BJ (cell line): ENCODE results near the gene OXNAD1. TPM values are rescaled to one million over a fixed set of nuclear protein-coding genes. Genes with fewer than 3 reads are reported as not detected.

ENCODE experiments used
- CTCF ChIA-PET: fragments of 350-600 bp; formaldehyde crosslinking; extraction: SDS; loops from one replicate; lab custom pipeline; 2021; ENCODE audit warnings: antibody characterized with exemption, inconsistent platforms; lab: Yijun Ruan, JAX
- POLR2A ChIA-PET: fragments of 300-600 bp; sonication (Branson Sonifier 250); formaldehyde crosslinking; extraction: SDS; loops from one replicate; lab custom pipeline; 2021; ENCODE audit warnings: antibody characterized with exemption; lab: Charles Lee
- DNase-seq: peaks from one replicate; pipeline ENCODE4 v3.0.0-alpha.2; 2011; ENCODE audit warnings: low read depth
- H3K27me3 ChIP-seq: 2 replicates; pipeline ENCODE4 v1.6.0; 2011; ENCODE audit warnings: low read length; ENCODE audit not compliant: control insufficient read depth, insufficient read depth
- H3K36me3 ChIP-seq: 2 replicates; pipeline ENCODE4 v1.5.1; 2011; ENCODE audit warnings: low read length; ENCODE audit not compliant: control insufficient read depth, insufficient read depth
- H3K4me3 ChIP-seq: 2 replicates; pipeline ENCODE4 v1.5.1; 2011; ENCODE audit warnings: low read depth, mild to moderate bottlenecking, control low read depth, low read length
- CTCF ChIP-seq: IDR thresholded peaks from 2 replicates; pipeline ENCODE4 v1.5.1; 2011; ENCODE audit warnings: low read depth, mild to moderate bottlenecking, control low read depth, inconsistent platforms, low read length, moderate library complexity; ENCODE audit not compliant: insufficient read depth
- polyA plus RNA-seq: library from polyadenylated mRNA; depleted of rRNA; stranded (reverse); fragments of >200 nt; gene quantifications from 2 replicates; pipeline ENCODE4 v1.2.3, GENCODE V29; 2011

The OXNAD1 gene
- polyA plus RNA-seq, 1 experiment: 8.9 TPM

GRCh38 chr3:16280671-16281070 lies 15.7 kb downstream of the OXNAD1 start:
- Histone ChIP-seq H3K36me3 (0 out of 2 replicates have a peak, but pooled peaks cover 1% of the 10 kb centered on the region), H3K27me3 (no peaks in the 10 kb centered on the region), H3K4me3 (no peak overlapping the region)
- CTCF ChIA-PET: interaction anchor here (0.6 to 2.6 kb wide), 3 partner anchors 10 to 271 kb away, joined by 3 to 10 read pairs (median 4); no protein-coding TSS in a partner anchor
- POLR2A ChIA-PET: no interaction called here
- no peak for TF ChIP-seq CTCF
- peak; percentile 45 for DNase-seq

- H3K27me3 ChIP-seq: no peaks in the 10 kb centered on the region
- no peak for TF ChIP-seq CTCF
- POLR2A ChIA-PET: no interaction called here
- peaks cover 4% of the 10 kb centered on the region; the same call in 1 of the 2 replicates for H3K36me3 ChIP-seq
- CTCF ChIA-PET: interaction anchor here (0.9 to 1.3 kb wide), 2 partner anchors 233 to 260 kb away, joined by 3 to 5 read pairs; no protein-coding TSS in a partner anchor
- DNase-seq: no peak
- H3K4me3 ChIP-seq: no peak overlapping the region
These were observed 19.6 kb downstream of the OXNAD1 start for GRCh38 chr3:16284633-16285032.

- Histone ChIP-seq H3K36me3 (peaks cover 4% of the 10 kb centered on the region; the same call in 1 of the 2 replicates), H3K4me3 (no peak overlapping the region), H3K27me3 (no peaks in the 10 kb centered on the region)
- ChIA-PET POLR2A (no interaction called here), CTCF (interaction anchor here (1.1 to 2.0 kb wide), 5 partner anchors 17 to 264 kb away, joined by 4 to 5 read pairs (median 4); partner anchors contain the start of gene OXNAD1)
- no peak for DNase-seq
- no peak for TF ChIP-seq CTCF
These were observed 21.1 kb downstream of the OXNAD1 start for GRCh38 chr3:16286161-16286560.

- DNase-seq: no peak
- H3K36me3 ChIP-seq: peaks cover 4% of the 10 kb centered on the region; the same call in 1 of the 2 replicates
- H3K4me3 ChIP-seq: no peak overlapping the region
- TF ChIP-seq CTCF: no peak
- ChIA-PET POLR2A (no interaction called here), CTCF (interaction anchor here (1.1 to 2.0 kb wide), 3 partner anchors 18 to 263 kb away, joined by 4 to 5 read pairs (median 4); partner anchors contain the start of gene OXNAD1)
- no peaks in the 10 kb centered on the region for H3K27me3 ChIP-seq
These were observed 21.9 kb downstream of the OXNAD1 start for GRCh38 chr3:16286751-16287543.

- no peak overlapping the region for H3K4me3 ChIP-seq
- POLR2A ChIA-PET: no interaction called here
- no peak for DNase-seq
- peaks cover 4% of the 10 kb centered on the region; the same call in 1 of the 2 replicates for H3K36me3 ChIP-seq
- CTCF ChIA-PET: interaction anchor here (0.7 to 4.4 kb wide), 5 partner anchors 224 to 262 kb away, joined by 3 to 59 read pairs (median 4); no protein-coding TSS in a partner anchor
- no peaks in the 10 kb centered on the region for H3K27me3 ChIP-seq
- no peak for TF ChIP-seq CTCF
These were observed 23.7 kb downstream of the OXNAD1 start for GRCh38 chr3:16288664-16289063.
